K562 (cell line): ENCODE measurements around the gene SNAPC3. TPM values are rescaled to one million over a fixed set of nuclear protein-coding genes. Genes with fewer than 3 reads are reported as not detected.

Source experiments
- ATAC-seq: fragments of 200-7000 bp; cut with Tn5 transposase; 3 replicates; pipeline ENCODE4 v1.9.1; 2020; ENCODE audit warnings: moderate library complexity
- BruUV-seq: library from RNA; stranded (reverse); fragments of 400-500 nt; replicated peaks from 2 replicates; lab custom pipeline; 2021; lab: Mats Ljungman, UMichigan
- CTCF ChIA-PET: fragments of 300-600 bp; formaldehyde crosslinking; extraction: SDS; loops from one replicate; lab custom pipeline; 2021; ENCODE audit warnings: low intra/inter-chr PET ratio; lab: Yijun Ruan, JAX
- POLR2A ChIA-PET: fragments of 300-600, 350-650 bp; sonication (Branson Sonifier 250); formaldehyde crosslinking; extraction: SDS; loops from one replicate; lab custom pipeline; 2021; ENCODE audit warnings: antibody characterized with exemption, inconsistent platforms; lab: Yijun Ruan, JAX
- DNase-seq, 4 experiments: peaks; one replicate each; pipeline versions ENCODE4 v3.0.0 to v3.0.0-alpha.2; 2011 to 2018; ENCODE audit warnings: low spot score in 3 of 4, mixed read lengths in 3 of 4; ENCODE audit errors: extremely low read depth in 1 of 4
- FAIRE-seq: peaks from 2 replicates; lab custom pipeline; 2011; peaks lifted over from hg19 to GRCh38; lab: Jason Lieb, UNC
- H2AFZ ChIP-seq: 2 replicates; pipeline ENCODE4 v1.6.0; 2011; ENCODE audit warnings: low read depth, low read length, control low read depth, inconsistent platforms
- H3K27ac ChIP-seq: fragments of 200-600 bp; 3 replicates; pipeline ENCODE4 v1.8.0; 2011; ENCODE audit warnings: low read depth, mild to moderate bottlenecking, control low read depth, inconsistent platforms, low read length, moderate library complexity, mixed read lengths; ENCODE audit errors: extremely low read depth
- H3K27me3 ChIP-seq, 2 experiments: fragments of 300-600 bp in 1 of 2; 2 replicates in 1 of 2; 3 replicates in 1 of 2; pipeline versions ENCODE4 v1.6.0 to v1.8.0; 2011; ENCODE audit warnings: inconsistent platforms in 2 of 2, low read length in 2 of 2, mild to moderate bottlenecking in 1 of 2, mixed read lengths in 1 of 2, moderate library complexity in 1 of 2; ENCODE audit not compliant: control insufficient read depth in 2 of 2, insufficient read depth in 2 of 2
- H3K36me3 ChIP-seq: fragments of 300-600 bp; 3 replicates; pipeline ENCODE4 v1.8.0; 2011; ENCODE audit warnings: mild to moderate bottlenecking, low read length, inconsistent platforms; ENCODE audit not compliant: control insufficient read depth, insufficient read depth
- H3K4me1 ChIP-seq, 2 experiments: fragments of 200-600 bp in 1 of 2; replicated peaks in 1 of 2; 2 replicates in 1 of 2; 3 replicates in 1 of 2; pipeline versions ENCODE4 v1.5.1 to v1.8.0; 2011; ENCODE audit warnings: inconsistent platforms in 2 of 2, low read length in 2 of 2, mild to moderate bottlenecking in 1 of 2, mixed read lengths in 1 of 2, moderate library complexity in 1 of 2; ENCODE audit not compliant: control insufficient read depth in 2 of 2, insufficient read depth in 2 of 2
- H3K4me2 ChIP-seq: 2 replicates; pipeline ENCODE4 v1.6.1; 2011; ENCODE audit warnings: low read length, control low read depth, inconsistent platforms, mixed read lengths; ENCODE audit not compliant: insufficient read depth
- H3K4me3 ChIP-seq: fragments of 200-600 bp; sonication (generic), shearing (Covaris generic); 2 replicates; pipeline ENCODE4 v1.5.1; 2016; ENCODE audit warnings: control low read depth, inconsistent platforms
- H3K79me2 ChIP-seq: fragments of 200-600 bp; 3 replicates; pipeline ENCODE4 v1.8.0; 2011; ENCODE audit warnings: low read length, inconsistent platforms; ENCODE audit not compliant: control insufficient read depth, insufficient read depth
- H3K9ac ChIP-seq, 2 experiments: 2 replicates each; pipeline versions ENCODE4 v1.6.0 to v1.6.1; 2011; ENCODE audit warnings: low read depth in 2 of 2, low read length in 2 of 2, control low read depth in 1 of 2, inconsistent platforms in 1 of 2, mild to moderate bottlenecking in 1 of 2, mixed read lengths in 1 of 2; ENCODE audit not compliant: insufficient read depth in 1 of 2
- H3K9me1 ChIP-seq: one replicate; pipeline ENCODE4 v1.6.0; 2011; ENCODE audit warnings: inconsistent platforms, mild to moderate bottlenecking, low read length, moderate library complexity; ENCODE audit not compliant: control insufficient read depth, insufficient read depth
- H3K9me3 ChIP-seq: replicated peaks from 2 replicates; pipeline ENCODE4 v1.5.1; 2011; ENCODE audit warnings: low read depth, low read length, inconsistent platforms; ENCODE audit not compliant: control insufficient read depth, insufficient read depth
- H4K20me1 ChIP-seq: replicated peaks from 2 replicates; pipeline ENCODE4 v1.6.1; 2011; ENCODE audit warnings: low read length, inconsistent platforms, mixed read lengths; ENCODE audit not compliant: control insufficient read depth, insufficient read depth
- CAMTA2 ChIP-seq: fragments of 250-450 bp; sonication (Bioruptor Pico); conservative IDR thresholded peaks from 2 replicates; pipeline ENCODE4 v1.5.1; 2022
- CTCF ChIP-seq, 3 experiments: IDR thresholded peaks in 2 of 3; conservative IDR thresholded peaks in 1 of 3; 2 replicates each; pipeline ENCODE4 v1.5.1; 2011 to 2012; ENCODE audit warnings: low read length in 3 of 3, mild to moderate bottlenecking in 3 of 3, control low read depth in 2 of 3, improper control_type of control experiment in 1 of 3, inconsistent platforms in 1 of 3, low read depth in 1 of 3, mixed read lengths in 1 of 3, moderate library complexity in 1 of 3; ENCODE audit not compliant: insufficient read depth in 2 of 3
- E2F1 ChIP-seq: sonication (generic); formaldehyde crosslinking; IDR thresholded peaks from 2 replicates; pipeline ENCODE4 v1.8.1; 2023; ENCODE audit warnings: mild to moderate bottlenecking, missing genetic modification reagents, moderate library complexity
- KHSRP ChIP-seq: fragments of 450-650 bp; IDR thresholded peaks from 2 replicates; pipeline ENCODE4 v1.6.1; 2017
- ZC3H11A ChIP-seq: IDR thresholded peaks from 2 replicates; pipeline ENCODE4 v1.6.1; 2012; ENCODE audit warnings: low read depth, low read length, improper control_type of control experiment
- ZNF518B ChIP-seq: fragments of 250-450 bp; sonication (Bioruptor Pico); IDR thresholded peaks from 2 replicates; pipeline ENCODE4 v1.5.0; 2021; ENCODE audit warnings: mild to moderate bottlenecking, moderate library complexity
- WGBS: fragments of 100-300 bp; shearing (Covaris generic); methylation state at CpG from one replicate; pipeline ENCODE4 v1.1.6; 2016; ENCODE audit warnings: low coverage, mixed read lengths; ENCODE audit not compliant: insufficient coverage; ENCODE audit errors: missing lambda C conversion rate; 5-methylcytosine and 5-hydroxymethylcytosine counted together
- in situ Hi-C: fragments of 300-500 bp; cut with MboI; formaldehyde crosslinking; loops from 4 replicates; pipeline ENCODE4 v1.15.0; 2018; ENCODE audit warnings: inconsistent platforms, mixed read lengths
- intact Hi-C: fragments of 100-400 bp; cut with micrococcal nuclease; formaldehyde crosslinking; loops from 2 replicates; pipeline ENCODE4 v1.14.2; 2022
- polyA plus RNA-seq, 8 experiments: library from polyadenylated mRNA; depleted of rRNA in 4 of 8; stranded (reverse) in 5 of 8; unstranded in 3 of 8; fragments of >200 nt; fragmentation: Nextera tagmentation in 2 of 8; fragmentation: Illumina TruSeq in 1 of 8; extraction: Ambion mirVana in 2 of 8; extraction: Trizol in 1 of 8; gene quantifications; 2 replicates each; pipeline versions ENCODE4 v1.2.1 to v1.2.3, GENCODE V29; 2011 to 2014; ENCODE audit warnings: inconsistent platforms in 1 of 8, missing spikeins in 1 of 8
- total RNA-seq, 7 experiments: library from RNA; depleted of rRNA in 6 of 7; stranded (reverse); fragments of >200 nt in 6 of 7; fragmentation: Illumina TruSeq in 2 of 7; extraction: Trizol in 2 of 7; gene quantifications; 2 replicates each; pipeline versions ENCODE4 v1.2.1 to v1.2.3, GENCODE V29; 2011 to 2021; ENCODE audit warnings: low replicate concordance in 1 of 7
- TF ChIP-seq, protein P1 (sequence below): fragments of 250-450 bp; sonication (Bioruptor Pico); IDR thresholded peaks from 2 replicates; pipeline ENCODE4 v1.4.0; 2020; ENCODE audit warnings: mild to moderate bottlenecking, moderate library complexity

Gene SNAPC3
- total and polyA plus RNA-seq, 9 of the 15 experiments (the other 6 are each of a cell fraction or from before 2014, with no cell fraction given) = 2.3 to 38.9 (median 19.8) TPM

GRCh38 chr9:15509931-15510788 lies 87.5 kb downstream of the SNAPC3 start:
- ChIA-PET CTCF (no interaction called here), POLR2A (interaction anchor here (0.8 to 3.4 kb wide), 2 partner anchors 9 to 113 kb away, joined by 3 to 10 read pairs; no protein-coding TSS in a partner anchor)
- ATAC-seq (peak; percentile 73), FAIRE-seq (no peak), DNase-seq (peak; percentile 58 to 71 (median 68))
- peaks cover 40% of the 10 kb centered on the region for H3K36me3 ChIP-seq
- WGBS = 0% methylated on average over 5 of the region's 76 CpGs
- H3K4me3 ChIP-seq = peak overlapping the region; percentile 81
- peaks cover 3 to 7% of the 10 kb centered on the region in 2 experiments; a peak in 2 of 5 replicates for H3K4me1 ChIP-seq
- no peaks in the 10 kb centered on the region for H4K20me1 ChIP-seq
- H2AFZ ChIP-seq = peak overlapping the region; percentile 98
- in situ Hi-C loops (no loop called here), intact Hi-C loops (loop anchor here (5.0 kb wide), 1 partner anchor 42 kb away; the partner anchor contains the start of gene CCDC171)
- H3K27ac ChIP-seq = peak overlapping the region; percentile 98
- H3K4me2 ChIP-seq = peak overlapping the region; percentile 83
- H3K9me1 ChIP-seq = no peaks in the 10 kb centered on the region
- H3K79me2 ChIP-seq = peaks cover 50% of the 10 kb centered on the region
- H3K27me3 ChIP-seq = no peaks in the 10 kb centered on the region
- H3K9me3 ChIP-seq = no peaks in the 10 kb centered on the region
- BruUV-seq = no TSS peak
- peak overlapping the region; percentile 89 to 95 for H3K9ac ChIP-seq
- no peak for TF ChIP-seq E2F1 (CRISPR knock-in tag)
- no peak for TF ChIP-seq CAMTA2 (CRISPR knock-in tag)
- no peak for TF ChIP-seq KHSRP
- TF ChIP-seq ZNF518B (CRISPR knock-in tag) = no peak
- no peak for TF ChIP-seq CTCF (IDR thresholded peaks at IDR 0.05 in 2 of 3, conservative IDR thresholded peaks at IDR 0.05 in 1 of 3; ENCODE audit: insufficient read depth in 2 of 3, low read depth in 1 of 3, low read length in 3 of 3)
- TF ChIP-seq ZC3H11A = no peak
- TF ChIP-seq, protein P1, sequence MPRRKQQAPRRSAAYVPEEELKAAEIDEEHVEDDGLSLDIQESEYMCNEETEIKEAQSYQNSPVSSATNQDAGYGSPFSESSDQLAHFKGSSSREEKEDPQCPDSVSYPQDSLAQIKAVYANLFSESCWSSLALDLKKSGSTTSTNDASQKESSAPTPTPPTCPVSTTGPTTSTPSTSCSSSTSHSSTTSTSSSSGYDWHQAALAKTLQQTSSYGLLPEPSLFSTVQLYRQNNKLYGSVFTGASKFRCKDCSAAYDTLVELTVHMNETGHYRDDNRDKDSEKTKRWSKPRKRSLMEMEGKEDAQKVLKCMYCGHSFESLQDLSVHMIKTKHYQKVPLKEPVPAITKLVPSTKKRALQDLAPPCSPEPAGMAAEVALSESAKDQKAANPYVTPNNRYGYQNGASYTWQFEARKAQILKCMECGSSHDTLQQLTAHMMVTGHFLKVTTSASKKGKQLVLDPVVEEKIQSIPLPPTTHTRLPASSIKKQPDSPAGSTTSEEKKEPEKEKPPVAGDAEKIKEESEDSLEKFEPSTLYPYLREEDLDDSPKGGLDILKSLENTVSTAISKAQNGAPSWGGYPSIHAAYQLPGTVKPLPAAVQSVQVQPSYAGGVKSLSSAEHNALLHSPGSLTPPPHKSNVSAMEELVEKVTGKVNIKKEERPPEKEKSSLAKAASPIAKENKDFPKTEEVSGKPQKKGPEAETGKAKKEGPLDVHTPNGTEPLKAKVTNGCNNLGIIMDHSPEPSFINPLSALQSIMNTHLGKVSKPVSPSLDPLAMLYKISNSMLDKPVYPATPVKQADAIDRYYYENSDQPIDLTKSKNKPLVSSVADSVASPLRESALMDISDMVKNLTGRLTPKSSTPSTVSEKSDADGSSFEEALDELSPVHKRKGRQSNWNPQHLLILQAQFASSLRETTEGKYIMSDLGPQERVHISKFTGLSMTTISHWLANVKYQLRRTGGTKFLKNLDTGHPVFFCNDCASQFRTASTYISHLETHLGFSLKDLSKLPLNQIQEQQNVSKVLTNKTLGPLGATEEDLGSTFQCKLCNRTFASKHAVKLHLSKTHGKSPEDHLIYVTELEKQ = no peak
